Stimulated activated naive B cell treated with anti-CD40 and anti-IgM and Interleukin-4, amounts not matched to agents 10 μg/mL and 1 μg/mL and 100 μg/mL, for 72 hours (primary cell): ENCODE results near the gene HSPB3.
"Not testable (repeated sequence)": the region's sequence is repeated elsewhere in the genome, so short reads cannot be mapped to it uniquely, and the experiment has no call there.

Experiments used
- ATAC-seq, 2 donors: fragments of 150-1000 bp; cut with Tn5 transposase; replicated peaks; 2 replicates each; pipeline ENCODE4 v1.10.0; 2021; ENCODE audit warnings: moderate library complexity in 1 of 2
- DNase-seq: peaks from one replicate; pipeline ENCODE4 v3.0.0; 2021
- H3K27ac Mint-ChIP-seq: one replicate; pipeline ENCODE4 v1.8.0; 2022; ENCODE audit warnings: mild to moderate bottlenecking, mixed read lengths
- H3K27me3 Mint-ChIP-seq, 2 donors: one replicate each; pipeline ENCODE4 v1.8.0; 2022; ENCODE audit warnings: mixed read lengths in 2 of 2
- H3K36me3 Mint-ChIP-seq, 2 donors: one replicate each; pipeline ENCODE4 v1.8.0; 2022; ENCODE audit warnings: mixed read lengths in 2 of 2, mild to moderate bottlenecking in 1 of 2
- H3K4me1 Mint-ChIP-seq, 2 donors: one replicate each; pipeline ENCODE4 v1.8.0; 2022; ENCODE audit warnings: mixed read lengths in 2 of 2, mild to moderate bottlenecking in 1 of 2
- H3K4me3 Mint-ChIP-seq, 2 donors: one replicate each; pipeline ENCODE4 v1.8.0; 2022; ENCODE audit warnings: mild to moderate bottlenecking in 2 of 2, mixed read lengths in 2 of 2, moderate library complexity in 1 of 2
- H3K9me3 Mint-ChIP-seq, 2 donors: one replicate each; pipeline ENCODE4 v1.8.0; 2022; ENCODE audit warnings: mixed read lengths in 2 of 2, mild to moderate bottlenecking in 1 of 2

HSPB3 gene

DNA sequence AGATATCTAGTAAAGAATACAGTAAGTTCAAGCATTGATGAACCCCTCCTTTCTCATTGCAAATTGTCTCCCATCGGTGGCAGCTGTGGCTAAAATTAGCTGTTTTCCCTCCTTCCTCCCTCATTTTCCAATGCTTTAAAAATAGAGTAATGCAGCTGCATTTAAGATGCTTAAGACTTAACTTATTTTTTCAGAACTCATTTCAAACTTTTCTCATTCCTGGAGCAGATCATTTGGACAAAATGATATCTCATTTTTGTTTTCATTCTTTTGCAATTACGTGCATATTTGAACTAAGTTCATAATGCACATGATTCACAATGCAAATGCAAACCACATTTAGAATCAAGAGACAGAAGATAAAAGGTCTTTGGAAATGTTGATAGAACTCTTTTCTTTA is 14.6 kb downstream of the HSPB3 start:
- Mint-ChIP-seq H3K4me1 (peaks cover 8 to 15% of the 10 kb centered on the region in 2 donors), H3K27me3 (peaks cover 15 to 16% of the 10 kb centered on the region in 2 donors), H3K4me3 (peak overlapping the region in 1 of 2 donors; percentile 75), H3K36me3 (peaks cover 0 to 1% of the 10 kb centered on the region in 2 donors), H3K9me3 (peaks cover 0 to 3% of the 10 kb centered on the region in 2 donors), H3K27ac (peak overlapping the region; percentile 3)
- DNase-seq, result no peak
- ATAC-seq, result no peak

- ATAC-seq (no peak), DNase-seq (no peak)
- peaks cover 8 to 15% of the 10 kb centered on the region in 2 donors for H3K4me1 Mint-ChIP-seq
- H3K36me3 Mint-ChIP-seq, result peaks cover 0 to 1% of the 10 kb centered on the region in 2 donors
- H3K27ac Mint-ChIP-seq, result no peak overlapping the region
- no peak overlapping the region for H3K4me3 Mint-ChIP-seq
- peaks cover 10 to 16% of the 10 kb centered on the region in 2 donors for H3K27me3 Mint-ChIP-seq
- H3K9me3 Mint-ChIP-seq, result peaks cover 0 to 3% of the 10 kb centered on the region in 2 donors
Measured at GRCh38 chr5:54470677-54471076, 15.2 kb downstream of the HSPB3 start.

DNA sequence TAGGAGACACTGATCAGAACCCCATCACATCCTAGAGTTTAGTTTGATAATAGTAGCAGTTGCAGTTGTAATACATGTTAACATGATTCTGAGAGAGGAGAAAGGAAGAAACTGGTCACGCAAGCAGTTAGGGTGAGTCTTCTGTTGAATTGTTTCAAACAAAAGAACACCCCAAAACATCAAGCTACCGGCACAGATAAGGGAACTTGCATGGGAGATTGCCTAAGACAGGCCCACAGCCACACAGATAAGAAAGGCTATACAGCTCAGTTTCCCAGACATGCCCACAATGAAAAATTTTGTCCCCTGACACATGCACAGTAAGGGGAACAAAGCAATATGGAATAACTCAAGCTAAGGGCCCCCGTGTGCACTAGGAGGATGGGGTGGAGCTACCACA is 15.9 kb downstream of the HSPB3 start:
- peaks cover 0 to 2% of the 10 kb centered on the region in 2 donors for H3K9me3 Mint-ChIP-seq
- peaks cover 7 to 20% of the 10 kb centered on the region in 2 donors for H3K27me3 Mint-ChIP-seq
- no peak overlapping the region for H3K4me3 Mint-ChIP-seq
- no peak overlapping the region for H3K27ac Mint-ChIP-seq
- peaks cover 8 to 15% of the 10 kb centered on the region in 2 donors for H3K4me1 Mint-ChIP-seq
- DNase-seq, result no peak
- no peak for ATAC-seq
- H3K36me3 Mint-ChIP-seq, result no peaks in the 10 kb centered on the region

DNA sequence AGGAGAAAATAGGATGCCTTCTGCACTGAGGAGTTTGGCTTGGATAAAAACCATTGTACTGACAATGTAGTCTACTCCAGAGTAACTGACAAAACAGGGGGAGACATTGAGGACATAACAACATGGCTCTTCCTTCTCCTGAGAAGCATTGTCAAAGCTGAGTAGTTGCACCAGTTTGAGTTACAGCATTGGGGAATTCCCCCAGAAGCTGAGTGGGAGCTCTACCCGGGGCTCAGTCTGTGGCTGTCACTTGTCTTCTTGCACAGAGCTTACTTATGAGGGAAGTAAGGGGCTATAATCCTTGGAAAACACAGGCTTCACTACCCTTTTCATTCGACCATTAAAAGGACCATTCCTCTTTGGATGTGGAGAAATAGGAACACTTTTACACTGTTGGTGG is 21.2 kb downstream of the HSPB3 start:
- peak; percentile 42 to 46 for ATAC-seq
- Mint-ChIP-seq H3K4me1 (peaks cover 10 to 14% of the 10 kb centered on the region in 2 donors), H3K27ac (no peak overlapping the region)

GRCh38 chr5:54477941-54478478 is 22.5 kb downstream of the HSPB3 start:
- Mint-ChIP-seq H3K27ac (no peak overlapping the region), H3K9me3 (no peaks in the 10 kb centered on the region), H3K27me3 (peaks cover 28 to 32% of the 10 kb centered on the region in 2 donors), H3K4me3 (no peak overlapping the region), H3K4me1 (peaks cover 10 to 14% of the 10 kb centered on the region in 2 donors), H3K36me3 (no peaks in the 10 kb centered on the region)
- ATAC-seq (no peak), DNase-seq (no peak)

More for the DNA sequence above, 21.2 kb downstream of the HSPB3 start:
- peaks cover 16 to 18% of the 10 kb centered on the region in 2 donors for H3K27me3 Mint-ChIP-seq
- no peaks in the 10 kb centered on the region for H3K9me3 Mint-ChIP-seq
- H3K4me3 Mint-ChIP-seq, result no peak overlapping the region
- DNase-seq, result no peak
- H3K36me3 Mint-ChIP-seq, result no peaks in the 10 kb centered on the region

- DNase-seq, result no peak
- Mint-ChIP-seq H3K9me3 (peaks cover 0 to 2% of the 10 kb centered on the region in 2 donors), H3K36me3 (no peaks in the 10 kb centered on the region), H3K27me3 (peaks cover 25 to 32% of the 10 kb centered on the region in 2 donors), H3K4me1 (peaks cover 10 to 14% of the 10 kb centered on the region in 2 donors), H3K4me3 (no peak overlapping the region), H3K27ac (no peak overlapping the region)
- peak; percentile 57 to 63 for ATAC-seq
Measured at GRCh38 chr5:54480296-54480695, 24.8 kb downstream of the HSPB3 start.

DNA sequence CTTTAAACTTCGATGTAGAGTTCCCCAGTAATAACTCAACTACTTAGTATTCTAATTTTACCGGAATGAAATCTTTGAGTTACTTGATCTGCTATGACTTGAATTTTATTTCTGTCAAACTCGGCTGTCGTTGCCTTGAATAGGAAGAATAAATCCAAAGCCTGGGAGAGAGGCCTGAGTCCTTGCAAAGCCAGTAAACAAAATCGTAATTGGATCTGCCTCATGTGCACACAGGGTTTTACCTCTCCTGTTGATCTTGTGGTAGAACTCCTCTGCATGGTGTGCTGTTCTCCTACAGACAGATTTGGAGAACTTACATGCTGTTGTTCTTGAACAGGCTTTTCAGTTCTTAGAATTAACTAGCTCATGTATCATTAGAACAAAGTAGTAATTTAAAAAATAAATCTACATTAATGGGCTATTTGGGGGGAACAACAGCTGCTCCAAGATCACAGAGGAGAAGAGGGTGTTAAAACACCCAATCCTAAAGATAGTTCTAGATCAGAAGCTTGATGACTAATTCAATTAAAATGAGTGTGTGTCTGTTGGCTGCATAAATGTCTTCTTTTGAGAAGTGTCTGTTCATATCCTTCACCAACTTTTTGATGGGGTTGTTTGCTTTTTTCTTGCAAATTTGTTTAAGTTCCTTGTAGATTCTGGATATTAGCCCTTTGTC is 28.9 kb downstream of the HSPB3 start:
- peaks cover 0 to 4% of the 10 kb centered on the region in 2 donors for H3K9me3 Mint-ChIP-seq
- H3K36me3 Mint-ChIP-seq, result no peaks in the 10 kb centered on the region
- H3K4me1 Mint-ChIP-seq, result peaks cover 10 to 14% of the 10 kb centered on the region in 2 donors
- H3K27ac Mint-ChIP-seq, result no peak overlapping the region
- no peak for DNase-seq
- H3K4me3 Mint-ChIP-seq, result no peak overlapping the region
- no peak for ATAC-seq
- H3K27me3 Mint-ChIP-seq, result peaks cover 25 to 26% of the 10 kb centered on the region in 2 donors

DNA sequence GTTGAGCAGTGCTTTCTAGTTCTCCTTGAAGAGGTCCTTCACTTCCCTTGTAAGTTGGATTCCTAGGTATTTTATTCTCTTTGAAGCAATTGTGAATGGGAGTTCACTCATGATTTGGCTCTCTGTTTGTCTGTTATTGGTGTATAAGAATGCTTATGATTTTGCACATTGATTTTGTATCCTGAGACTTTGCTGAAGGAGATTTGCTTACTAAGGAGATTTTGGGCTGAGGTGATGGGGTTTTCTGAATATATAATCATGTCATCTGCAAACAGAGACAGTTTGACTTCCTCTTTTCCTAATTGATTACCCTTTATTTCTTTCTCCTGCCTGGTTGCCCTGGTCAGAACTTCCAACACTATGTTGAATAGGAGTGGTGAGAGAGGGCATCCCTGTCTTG is 30.2 kb downstream of the HSPB3 start:
- not testable (repeated sequence) for H3K4me3 Mint-ChIP-seq, H3K36me3 Mint-ChIP-seq, DNase-seq, ATAC-seq, H3K4me1 Mint-ChIP-seq, H3K27ac Mint-ChIP-seq, H3K9me3 Mint-ChIP-seq
- peaks cover 16 to 23% of the 10 kb centered on the region in 2 donors for H3K27me3 Mint-ChIP-seq

DNA sequence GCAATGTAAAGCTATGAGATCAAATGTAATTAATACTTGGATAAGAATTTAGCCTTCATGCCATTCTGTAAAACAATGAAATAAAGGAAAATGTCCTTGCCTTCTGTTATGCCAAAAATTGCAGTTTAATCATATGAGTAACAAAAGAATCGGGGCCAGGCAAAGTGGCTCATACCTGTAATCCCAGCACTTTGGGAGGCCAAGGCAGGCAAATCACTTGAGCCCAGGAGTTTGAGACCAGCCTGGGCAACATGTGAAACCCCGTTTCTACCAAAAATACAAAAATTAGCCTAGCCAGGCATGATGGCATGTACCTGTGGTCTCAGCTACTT is 34.1 kb downstream of the HSPB3 start:
- not testable (repeated sequence) for H3K36me3 Mint-ChIP-seq, H3K27ac Mint-ChIP-seq, H3K9me3 Mint-ChIP-seq, H3K27me3 Mint-ChIP-seq, DNase-seq, ATAC-seq, H3K4me3 Mint-ChIP-seq
- peaks cover 6 to 22% of the 10 kb centered on the region in 2 donors for H3K4me1 Mint-ChIP-seq

- Mint-ChIP-seq H3K27ac (no peak overlapping the region), H3K9me3 (no peaks in the 10 kb centered on the region), H3K36me3 (no peaks in the 10 kb centered on the region), H3K4me3 (no peak overlapping the region), H3K27me3 (peaks cover 5 to 20% of the 10 kb centered on the region in 2 donors), H3K4me1 (peaks cover 9 to 32% of the 10 kb centered on the region in 2 donors)
- DNase-seq, result no peak
- ATAC-seq, result no peak
Measured at GRCh38 chr5:54491326-54491725, 35.8 kb downstream of the HSPB3 start.

DNA sequence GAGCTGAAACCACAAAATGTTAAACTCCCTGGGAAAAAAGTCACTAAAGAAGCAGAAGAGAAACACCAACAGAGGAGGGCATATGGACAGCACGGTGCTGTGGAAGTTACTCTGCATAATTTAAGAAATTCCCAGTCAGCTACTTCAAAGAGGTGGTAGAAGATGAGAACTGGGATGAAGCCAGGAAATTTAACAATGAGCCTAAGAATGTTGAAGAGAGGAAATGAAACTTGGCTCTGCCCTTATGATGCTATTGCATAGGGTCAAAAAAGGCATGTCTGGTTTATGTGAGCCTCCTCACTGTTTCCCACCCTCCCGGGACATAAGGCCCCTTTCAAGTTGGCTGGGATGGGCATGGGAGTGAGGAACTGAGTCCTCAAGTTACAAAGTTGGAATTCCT is 36.7 kb downstream of the HSPB3 start:
- Mint-ChIP-seq H3K4me3 (no peak overlapping the region), H3K4me1 (peaks cover 9 to 32% of the 10 kb centered on the region in 2 donors), H3K27me3 (peaks cover 5 to 26% of the 10 kb centered on the region in 2 donors)

DNA sequence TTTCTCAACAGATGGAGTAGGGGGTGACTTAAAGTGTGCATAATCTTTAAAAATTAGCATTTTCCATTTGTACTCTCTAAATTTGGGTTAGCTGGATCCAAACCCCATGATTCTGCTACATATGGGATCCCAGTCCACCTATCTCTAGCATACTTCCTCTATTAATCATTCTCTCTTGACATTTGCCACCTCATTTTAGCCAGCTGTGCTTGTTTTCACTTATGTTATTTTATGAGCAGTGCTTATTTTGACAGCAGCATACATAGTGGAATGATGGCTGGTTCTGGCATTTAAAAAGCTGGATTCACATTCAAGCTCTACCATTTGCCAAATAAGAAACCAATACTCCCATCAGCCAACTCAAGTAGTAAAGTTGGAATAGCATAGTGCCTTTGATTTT is 39.5 kb downstream of the HSPB3 start:
- H3K9me3 Mint-ChIP-seq, result peaks cover 8 to 11% of the 10 kb centered on the region in 2 donors
- H3K4me1 Mint-ChIP-seq, result peaks cover 9 to 32% of the 10 kb centered on the region in 2 donors
- H3K36me3 Mint-ChIP-seq, result no peaks in the 10 kb centered on the region

More for the DNA sequence above, 36.7 kb downstream of the HSPB3 start:
- DNase-seq (no peak), ATAC-seq (peak in 1 of 2 donors; percentile 37)
- no peak overlapping the region for H3K27ac Mint-ChIP-seq
- H3K36me3 Mint-ChIP-seq, result no peaks in the 10 kb centered on the region
- H3K9me3 Mint-ChIP-seq, result peaks cover 0 to under 1% of the 10 kb centered on the region in 2 donors

More for the DNA sequence above, 39.5 kb downstream of the HSPB3 start:
- ATAC-seq (peak; percentile 76 to 77), DNase-seq (no peak)
- Mint-ChIP-seq H3K27me3 (peaks cover 21 to 51% of the 10 kb centered on the region in 2 donors), H3K27ac (no peak overlapping the region), H3K4me3 (no peak overlapping the region)
